ENCODE data around the gene LYPD6B.
A peak's percentile ranks its signal among the peaks of the same experiment; 100 is the strongest.

The LYPD6B gene

DNA sequence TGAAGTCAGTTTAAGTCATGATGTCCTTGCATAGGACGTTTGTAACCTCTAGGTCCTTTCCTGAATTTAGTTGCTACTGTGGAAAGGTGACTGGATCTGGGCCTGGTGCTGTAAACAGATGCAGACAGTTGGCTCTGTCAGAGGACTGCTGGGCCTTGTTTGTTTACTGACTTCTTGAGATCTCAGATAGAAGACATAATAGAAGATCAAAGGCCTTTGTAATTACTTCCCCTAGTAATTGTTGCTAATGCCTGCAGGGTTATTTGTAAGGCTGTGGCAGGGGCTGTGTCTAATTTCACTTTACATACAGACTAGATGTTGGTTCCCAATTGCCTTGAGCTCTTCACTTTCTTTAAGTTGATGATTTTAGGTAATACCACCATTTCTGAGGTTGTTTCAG is 42.5 kb downstream of the LYPD6B start:
- peak; percentile 60 for DNase-seq

DNA sequence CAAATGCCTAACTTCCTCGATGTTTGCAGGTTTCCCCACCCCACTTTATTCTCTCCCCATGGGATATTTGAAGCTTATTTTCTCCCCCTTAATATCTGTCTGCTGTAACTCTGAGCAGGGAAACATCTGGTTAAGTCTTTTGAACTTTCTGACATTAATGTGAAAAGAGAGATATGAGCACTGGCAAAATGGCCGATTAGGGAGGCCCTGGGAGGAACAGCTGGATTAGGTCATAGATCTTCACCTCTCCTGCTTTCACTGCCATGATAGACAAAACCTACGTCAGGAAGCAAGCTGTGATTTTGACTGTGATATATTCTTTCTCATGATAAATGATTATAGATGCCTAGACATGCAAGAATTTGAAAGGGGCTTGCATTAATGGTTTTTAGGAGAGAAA is 43.6 kb downstream of the LYPD6B start:
- DNase-seq: no peak

DNA sequence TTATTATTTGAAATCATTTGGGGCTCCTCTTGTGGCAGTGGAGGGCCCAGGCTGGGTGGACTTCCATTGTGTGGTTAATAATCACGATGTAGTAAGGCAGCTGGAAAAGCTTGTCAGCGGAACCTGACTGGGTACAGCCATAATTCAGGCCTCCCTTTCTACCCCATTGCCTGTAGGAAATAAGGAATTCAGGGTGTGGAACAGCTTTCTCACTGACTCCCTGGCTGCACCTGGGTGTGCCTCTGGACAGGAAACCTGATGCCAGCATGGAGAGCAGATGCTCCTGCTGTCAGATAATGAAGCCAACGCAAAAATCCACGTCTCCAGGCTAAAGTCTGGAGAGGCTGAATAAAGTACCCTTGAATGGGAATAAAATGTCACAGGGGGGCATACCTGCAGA is 44.2 kb downstream of the LYPD6B start:
- peak; percentile 43 for DNase-seq

DNA sequence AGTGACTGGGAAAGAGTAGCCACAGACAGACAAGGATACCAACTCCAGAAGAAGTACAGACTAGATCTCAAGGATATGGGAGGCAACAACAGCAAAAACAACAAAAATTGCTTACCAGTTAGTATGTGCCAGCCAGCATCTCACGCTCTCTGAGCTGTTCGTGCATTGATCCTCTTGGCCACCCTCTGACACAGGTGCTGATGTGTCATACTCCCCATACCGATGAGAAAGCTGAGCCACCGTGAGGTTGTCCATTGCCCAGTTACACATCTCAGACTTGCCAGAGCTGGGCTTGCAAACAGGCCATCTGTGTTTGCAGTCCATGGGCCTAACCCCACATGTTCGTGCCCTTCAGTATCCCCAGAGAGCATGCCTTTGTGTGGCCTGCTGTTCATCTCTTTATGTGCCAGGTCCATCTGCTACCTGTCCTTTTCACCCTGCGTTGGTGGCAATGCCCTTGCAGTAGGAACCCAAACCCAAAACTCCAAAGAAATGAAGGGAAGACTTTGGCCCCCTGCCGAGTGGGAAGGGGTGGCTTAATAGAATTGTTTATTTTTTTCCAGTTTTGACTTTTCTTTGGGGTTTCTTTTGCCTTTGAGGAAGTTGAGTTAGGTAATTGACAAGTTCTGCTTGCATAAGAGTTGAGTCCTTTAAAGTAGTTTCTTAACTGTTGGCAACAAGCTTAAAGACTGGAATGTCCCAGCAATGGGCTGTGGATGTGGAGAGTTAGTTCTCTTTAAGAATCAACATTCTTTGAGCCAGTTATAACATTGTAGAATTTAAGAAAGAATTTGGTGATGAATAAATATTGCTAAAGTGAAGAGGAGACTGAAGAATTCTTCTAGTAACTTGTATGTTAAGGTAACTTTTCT is 46.7 kb downstream of the LYPD6B start:
- DNase-seq: no peak

- DNase-seq: peak; percentile 95
These were observed 49.3 kb downstream of the LYPD6B start for GRCh38 chr2:149087751-149088150.

- DNase-seq: no peak
These were observed 50.6 kb downstream of the LYPD6B start for GRCh38 chr2:149089068-149089467.

DNA sequence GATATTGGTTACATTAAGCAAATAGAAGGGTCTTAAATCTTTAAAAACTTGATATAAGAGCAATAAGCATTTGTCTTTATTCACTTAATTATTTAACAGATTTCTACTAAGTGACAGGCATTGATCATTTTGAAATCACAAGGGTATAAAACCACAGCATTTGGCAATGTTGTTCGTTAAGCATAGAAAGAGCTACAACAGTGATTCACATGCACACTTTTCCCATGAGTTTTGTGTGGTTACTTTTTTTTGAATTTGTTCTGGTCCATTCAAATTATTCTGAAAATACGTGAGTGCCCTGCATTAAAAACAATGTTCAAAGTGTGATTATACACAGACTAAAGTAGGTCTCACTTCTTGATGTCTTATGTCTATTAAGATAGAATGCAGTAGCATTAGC is 52.2 kb downstream of the LYPD6B start:
- no peak for DNase-seq

GRCh38 chr2:149093579-149093978 is 55.1 kb downstream of the LYPD6B start:
- DNase-seq: no peak

DNA sequence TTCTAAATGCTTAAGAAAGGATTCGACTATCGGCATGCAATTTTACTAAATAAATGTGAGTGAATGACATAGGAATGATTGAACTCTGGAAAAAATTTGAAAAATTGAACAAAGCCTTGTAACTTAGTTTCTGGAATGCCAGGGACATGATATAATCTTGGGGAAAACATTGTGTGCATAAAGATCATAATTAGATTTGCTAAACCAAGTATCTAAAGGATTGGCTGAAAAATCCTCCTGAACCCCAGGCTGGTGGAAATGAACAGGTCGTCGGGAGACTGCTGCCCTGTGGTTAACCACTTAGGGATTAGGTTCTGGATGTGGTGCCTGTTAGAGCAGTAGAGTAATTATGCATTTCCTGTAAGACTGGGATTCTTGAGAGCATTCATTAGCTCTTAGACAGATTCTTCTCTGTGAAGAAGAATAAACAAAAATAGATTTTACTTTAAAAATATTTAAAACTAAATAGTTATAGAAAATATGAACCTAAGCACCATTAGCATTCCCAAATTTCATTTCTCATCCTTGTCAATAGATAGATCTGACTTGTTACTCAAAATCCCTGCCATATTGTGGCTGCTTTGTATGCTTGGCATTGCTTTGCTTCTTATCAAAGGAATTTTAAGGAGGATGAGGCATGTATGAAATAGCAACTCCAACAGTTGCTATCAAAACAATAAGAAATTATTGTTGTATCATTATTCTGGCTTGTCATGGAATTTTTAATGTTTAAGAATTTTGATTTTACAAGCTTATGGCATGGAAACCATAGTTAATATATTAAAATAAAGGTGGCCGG is 55.9 kb downstream of the LYPD6B start:
- no peak for DNase-seq

DNA sequence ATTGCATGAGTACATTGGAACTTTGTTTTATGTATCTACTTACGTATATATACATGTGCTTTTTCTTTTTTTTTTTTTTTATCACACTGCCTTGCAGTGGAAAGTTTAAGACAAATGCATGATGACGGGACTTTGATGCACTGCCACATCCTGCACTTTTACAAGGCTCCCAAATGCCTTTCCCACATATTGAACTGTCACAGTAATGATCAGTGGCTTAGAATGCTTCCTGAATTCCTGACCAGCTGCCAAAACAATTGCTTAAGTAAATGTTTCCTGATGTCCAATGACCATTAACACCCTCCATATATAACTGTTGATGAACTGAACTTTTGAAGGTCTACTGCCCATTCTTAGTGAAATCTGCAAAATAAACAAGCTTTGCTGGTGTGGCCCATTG is 60.2 kb downstream of the LYPD6B start:
- DNase-seq: no peak

GRCh38 chr2:149099298-149099697 is 60.8 kb downstream of the LYPD6B start:
- no peak for DNase-seq

DNA sequence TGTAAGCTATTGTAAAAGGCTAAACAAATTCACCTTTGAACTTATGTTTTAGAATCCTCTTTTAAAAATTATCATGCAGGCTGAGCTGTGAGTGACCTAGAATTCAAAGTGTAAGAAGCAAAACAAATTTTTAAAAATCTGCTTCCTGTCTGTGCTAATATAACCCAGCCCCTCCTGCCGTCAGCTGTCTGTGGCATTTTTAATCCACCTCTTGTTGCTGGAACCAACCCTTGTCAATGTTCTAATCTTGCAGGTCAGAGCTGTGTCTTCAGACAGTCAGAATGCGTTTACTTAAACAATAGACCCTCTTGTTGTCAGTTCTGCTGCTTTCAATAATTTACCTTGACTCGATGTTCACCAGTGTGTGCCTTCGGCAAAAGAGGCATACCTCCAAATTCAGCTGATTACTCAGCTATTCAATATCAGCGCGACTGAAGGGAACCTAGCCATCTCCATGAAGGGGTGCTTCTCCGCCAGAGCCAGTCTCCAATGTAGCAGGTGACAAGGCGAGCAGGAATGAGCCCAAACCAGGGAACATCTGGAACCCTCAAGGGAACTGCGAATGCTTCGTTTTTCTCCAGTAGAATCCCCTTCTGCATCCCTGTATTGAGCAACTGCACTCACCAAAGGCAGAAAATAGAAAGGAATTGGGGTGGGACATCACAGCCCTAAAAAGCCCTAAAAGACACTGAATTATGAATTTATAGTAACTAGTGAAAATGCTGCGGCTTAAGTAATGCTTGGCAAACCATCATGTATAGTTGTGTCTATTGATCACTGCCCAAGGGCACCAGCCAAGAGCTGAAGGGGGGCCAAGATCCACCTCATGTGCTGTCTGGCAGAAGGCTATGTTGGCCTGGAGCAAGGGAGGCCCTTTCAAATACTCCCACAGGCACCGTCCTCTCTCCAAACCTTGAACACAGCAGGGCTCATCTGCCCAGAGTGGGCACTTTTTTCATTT is 62.5 kb downstream of the LYPD6B start:
- DNase-seq: no peak

DNA sequence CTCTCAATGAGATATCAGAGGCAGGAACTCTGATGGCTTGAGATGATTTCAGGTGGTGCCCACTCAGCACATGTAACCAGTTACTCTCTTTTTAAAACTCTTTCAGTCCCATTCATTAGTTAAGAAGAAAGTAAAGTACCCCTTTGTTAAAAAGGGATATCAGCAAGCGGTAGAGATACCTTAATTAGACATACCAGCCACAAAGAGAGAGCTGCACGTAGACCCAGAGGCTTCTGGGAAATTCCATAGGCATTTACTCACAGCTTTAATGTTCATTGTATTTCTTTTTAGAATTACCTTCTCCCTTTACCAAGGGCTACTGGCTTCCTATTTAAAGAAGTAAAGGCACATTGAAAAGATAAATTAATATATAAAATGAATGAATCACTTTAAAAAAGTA is 63.3 kb downstream of the LYPD6B start:
- DNase-seq: no peak

GRCh38 chr2:149103081-149103620 is 64.7 kb downstream of the LYPD6B start:
- DNase-seq: no peak

DNA sequence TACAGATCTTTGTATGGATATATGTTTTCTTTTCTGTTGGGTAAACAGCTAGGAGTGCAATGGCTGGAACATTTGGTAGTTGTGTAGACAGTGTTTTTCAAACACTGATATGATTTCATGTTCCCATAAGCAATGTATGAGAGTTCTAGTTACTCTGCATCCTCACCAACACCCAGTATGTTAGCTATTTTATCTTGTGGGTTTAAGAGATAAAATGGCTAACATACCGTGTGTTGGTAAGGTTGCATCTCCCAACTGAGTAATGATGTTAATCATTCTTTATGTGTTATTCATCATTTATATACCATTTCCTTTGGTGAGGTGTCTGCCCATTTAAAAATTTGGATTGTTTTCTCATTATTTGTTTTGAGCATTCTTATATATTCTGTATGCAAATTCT is 65.7 kb downstream of the LYPD6B start:
- no peak for DNase-seq

- DNase-seq: no peak
These were observed 73.6 kb downstream of the LYPD6B start for GRCh38 chr2:149112068-149112467.

GRCh38 chr2:149112713-149113112 is 74.2 kb downstream of the LYPD6B start:
- DNase-seq: no peak

DNA sequence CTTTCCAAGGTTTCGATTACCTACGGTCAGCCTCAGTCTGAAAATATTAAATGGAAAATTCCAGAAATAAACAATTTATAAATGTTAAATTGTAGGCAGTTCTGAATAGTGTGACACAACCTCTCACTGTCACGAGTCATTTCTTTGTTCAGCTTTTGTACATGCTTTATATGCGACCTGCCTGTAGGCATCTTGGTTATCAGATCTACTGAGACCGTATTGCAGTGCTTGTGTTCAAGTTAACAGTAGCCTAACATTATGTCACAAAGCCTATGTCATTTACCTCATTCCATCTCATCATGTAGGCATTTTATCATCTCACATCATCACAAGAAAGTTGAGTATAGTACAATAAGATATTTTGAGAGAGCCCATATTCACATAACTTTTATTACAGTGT is 77.3 kb downstream of the LYPD6B start:
- no peak for DNase-seq

DNA sequence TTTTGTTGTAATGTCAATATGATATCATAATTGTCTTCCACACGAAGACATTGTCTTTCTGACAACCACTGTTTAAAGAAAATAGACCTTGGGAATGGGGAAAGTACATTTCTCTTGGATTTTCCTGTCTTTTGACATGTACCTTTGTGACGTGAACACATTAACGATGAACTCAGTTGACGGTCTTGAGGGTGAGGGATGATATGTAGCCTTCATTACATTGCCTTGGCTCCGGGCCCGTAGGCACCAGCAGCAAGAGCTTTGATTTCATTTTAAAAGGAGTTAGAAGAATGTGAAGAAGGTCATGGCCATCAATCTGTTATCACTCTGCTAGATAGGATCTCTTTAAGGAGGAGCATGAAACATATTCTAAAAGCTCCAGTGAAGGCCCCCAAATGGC is 80.9 kb downstream of the LYPD6B start:
- DNase-seq: no peak

- no peak for DNase-seq
These were observed 84.0 kb downstream of the LYPD6B start for GRCh38 chr2:149122516-149122915.

- no peak for DNase-seq
These were observed 86.7 kb downstream of the LYPD6B start for GRCh38 chr2:149125031-149125725.

DNA sequence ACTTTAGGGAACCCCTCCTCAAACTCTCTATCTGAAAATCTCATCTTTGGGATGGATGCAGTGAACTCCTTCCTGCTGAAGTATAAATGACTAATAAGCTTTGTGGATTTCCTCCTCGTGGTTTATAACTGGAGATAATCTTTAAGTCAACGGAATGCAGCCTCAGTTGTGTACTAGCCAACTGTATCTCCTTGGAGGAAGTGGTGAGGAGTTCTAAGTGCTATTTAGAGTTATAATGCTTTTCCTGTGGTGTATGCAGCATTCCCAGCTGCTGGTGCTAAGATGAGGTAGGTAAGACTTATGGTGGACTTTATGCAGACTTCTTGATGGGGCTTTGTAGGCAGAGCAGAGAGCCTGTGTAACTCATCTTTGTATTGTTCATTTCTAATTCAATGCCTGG is 90.9 kb downstream of the LYPD6B start:
- DNase-seq: no peak
